Ovary (tissue), 3 donors: ENCODE data around the gene PRPS2.

ENCODE experiments used
- CTCF ChIP-seq, 3 donors: fragments of 450-650 bp in 2 of 3; fragments of 200-600 bp in 1 of 3; IDR thresholded peaks; one replicate each; pipeline versions ENCODE4 v1.5.1 to v1.8.0; 2016 to 2022; ENCODE audit warnings: antibody characterized with exemption in 3 of 3, mild to moderate bottlenecking in 1 of 3
- EP300 ChIP-seq: sonication (generic); formaldehyde crosslinking; IDR thresholded peaks from one replicate; pipeline ENCODE4 v1.6.1; 2017; ENCODE audit warnings: antibody characterized with exemption
- POLR2A ChIP-seq: fragments of 450-650 bp; IDR thresholded peaks from one replicate; pipeline ENCODE4 v1.6.1; 2017; ENCODE audit warnings: antibody characterized with exemption, mild to moderate bottlenecking, moderate library complexity
- donor health status: DM: no; HTN: no; CAD: no.

GRCh38 chrX:12771445-12772069, 19.7 kb upstream of the PRPS2 start:
- TF ChIP-seq CTCF (IDR thresholded peaks at IDR 0.05) (no peak), EP300 (no peak), POLR2A (no peak)
